ENCODE results near the gene OST4.
"Not testable (repeated sequence)": the region's sequence is repeated elsewhere in the genome, so short reads cannot be mapped to it uniquely, and the experiment has no call there.

Gene OST4

GRCh38 chr2:27078267-27079194, 7.1 kb upstream of the OST4 start, which contains the start of gene EMILIN1:
Gene EMILIN1 (plus strand): TSS chr2:27078615. CDS start chr2:27079066, 451 bp downstream.
- DNase-seq, result no peak

GRCh38 chr2:27077231-27077630, 5.8 kb upstream of the OST4 start:
- DNase-seq, result no peak

- no peak for DNase-seq
Measured at GRCh38 chr2:27076323-27076722, 4.9 kb upstream of the OST4 start.

GRCh38 chr2:27075566-27075871, 4.1 kb upstream of the OST4 start:
- not testable (repeated sequence) for DNase-seq

- no peak for DNase-seq
Measured at GRCh38 chr2:27074738-27075565, 3.5 kb upstream of the OST4 start.

- DNase-seq, result no peak
Measured at GRCh38 chr2:27073782-27074181, 2.3 kb upstream of the OST4 start.

GRCh38 chr2:27072920-27073319, 1.5 kb upstream of the OST4 start:
- no peak for DNase-seq

GRCh38 chr2:27071990-27072830, 756 bp upstream of the OST4 start:
- no peak for DNase-seq

- no peak for DNase-seq
Measured at GRCh38 chr2:27070653-27071276, 689 bp downstream of the OST4 start.

- DNase-seq, result no peak
Measured at GRCh38 chr2:27069961-27070618, 1.4 kb downstream of the OST4 start.

- DNase-seq, result no peak
Measured at GRCh38 chr2:27069436-27069835, 2.0 kb downstream of the OST4 start.

- no peak for DNase-seq
Measured at GRCh38 chr2:27067385-27067784, 4.1 kb downstream of the OST4 start.

- no peak for DNase-seq
Measured at GRCh38 chr2:27065128-27065527, 6.3 kb downstream of the OST4 start.

GRCh38 chr2:27060323-27060722, 11.1 kb downstream of the OST4 start:
- no peak for DNase-seq

- DNase-seq, result no peak
Measured at GRCh38 chr2:27059141-27059820, 12.2 kb downstream of the OST4 start.

- no peak for DNase-seq
Measured at GRCh38 chr2:27058210-27058609, 13.2 kb downstream of the OST4 start.

- DNase-seq, result no peak
Measured at GRCh38 chr2:27057184-27057583, 14.3 kb downstream of the OST4 start.

- DNase-seq, result no peak
Measured at GRCh38 chr2:27054721-27055120, 16.7 kb downstream of the OST4 start.

GRCh38 chr2:27053776-27054175, 17.7 kb downstream of the OST4 start:
- no peak for DNase-seq

GRCh38 chr2:27053321-27053720, 18.1 kb downstream of the OST4 start:
- DNase-seq, result no peak

GRCh38 chr2:27051902-27052645, 19.4 kb downstream of the OST4 start:
- no peak for DNase-seq

Measured in NCI-H2107 (cell line).